HepG2 (cell line): ENCODE results near the gene STRIP1.

Experiments used
- FOXP1 ChIP-seq, 2 experiments: fragments of 450-650 bp in 1 of 2; IDR thresholded peaks; 2 replicates each; pipeline ENCODE4 v1.6.1; 2017 to 2018; ENCODE audit warnings: antibody characterized with exemption in 1 of 2
- SALL1 ChIP-seq: sonication (generic); formaldehyde crosslinking; IDR thresholded peaks from 2 replicates; pipeline ENCODE4 v1.8.0; 2022; ENCODE audit warnings: mild to moderate bottlenecking, missing genetic modification reagents
- TF ChIP-seq, protein P1 (sequence below): sonication (generic); formaldehyde crosslinking; IDR thresholded peaks from 2 replicates; pipeline ENCODE4 v1.4.0; 2020; ENCODE audit warnings: missing genetic modification reagents, mild to moderate bottlenecking, borderline replicate concordance

GRCh38 chr1:110034040-110034450, 379 bp upstream of the STRIP1 start:
- TF ChIP-seq, protein P1, sequence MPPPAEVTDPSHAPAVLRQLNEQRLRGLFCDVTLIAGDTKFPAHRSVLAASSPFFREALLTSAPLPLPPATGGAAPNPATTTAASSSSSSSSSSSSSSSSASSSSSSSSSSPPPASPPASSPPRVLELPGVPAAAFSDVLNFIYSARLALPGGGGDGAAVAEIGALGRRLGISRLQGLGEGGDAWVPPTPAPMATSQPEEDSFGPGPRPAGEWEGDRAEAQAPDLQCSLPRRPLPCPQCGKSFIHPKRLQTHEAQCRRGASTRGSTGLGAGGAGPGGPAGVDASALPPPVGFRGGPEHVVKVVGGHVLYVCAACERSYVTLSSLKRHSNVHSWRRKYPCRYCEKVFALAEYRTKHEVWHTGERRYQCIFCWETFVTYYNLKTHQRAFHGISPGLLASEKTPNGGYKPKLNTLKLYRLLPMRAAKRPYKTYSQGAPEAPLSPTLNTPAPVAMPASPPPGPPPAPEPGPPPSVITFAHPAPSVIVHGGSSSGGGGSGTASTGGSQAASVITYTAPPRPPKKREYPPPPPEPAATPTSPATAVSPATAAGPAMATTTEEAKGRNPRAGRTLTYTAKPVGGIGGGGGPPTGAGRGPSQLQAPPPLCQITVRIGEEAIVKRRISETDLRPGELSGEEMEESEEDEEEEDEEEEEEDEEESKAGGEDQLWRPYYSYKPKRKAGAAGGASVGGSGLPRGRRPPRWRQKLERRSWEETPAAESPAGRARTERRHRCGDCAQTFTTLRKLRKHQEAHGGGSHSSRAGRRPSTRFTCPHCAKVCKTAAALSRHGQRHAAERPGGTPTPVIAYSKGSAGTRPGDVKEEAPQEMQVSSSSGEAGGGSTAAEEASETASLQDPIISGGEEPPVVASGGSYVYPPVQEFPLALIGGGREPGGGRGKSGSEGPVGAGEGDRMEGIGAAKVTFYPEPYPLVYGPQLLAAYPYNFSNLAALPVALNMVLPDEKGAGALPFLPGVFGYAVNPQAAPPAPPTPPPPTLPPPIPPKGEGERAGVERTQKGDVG (CRISPR knock-in tag), result no peak
- TF ChIP-seq FOXP1 (IDR thresholded peaks at IDR 0.05) (no peak), FOXP1 (CRISPR knock-in tag; IDR thresholded peaks at IDR 0.05) (no peak), SALL1 (CRISPR knock-in tag) (no peak)
